Keratinocyte (primary cell): ENCODE data around the gene KCNG1.

ENCODE experiments used
- EZH2 ChIP-seq: IDR thresholded peaks from one replicate; pipeline ENCODE4 v1.6.1; 2012; ENCODE audit warnings: inconsistent platforms, mild to moderate bottlenecking, low read length, moderate library complexity
- TF ChIP-seq, protein P1 (sequence below), 3 experiments: IDR thresholded peaks in 1 of 3; conservative IDR thresholded peaks in 1 of 3; optimal IDR thresholded peaks in 1 of 3; 2 replicates in 2 of 3; 3 replicates in 1 of 3; pipeline versions ENCODE3 to v1.5.1; 2011; ENCODE audit warnings: low read length in 3 of 3, mild to moderate bottlenecking in 3 of 3, moderate library complexity in 2 of 3, control low read depth in 1 of 3, inconsistent platforms in 1 of 3; ENCODE audit not compliant: insufficient read depth in 2 of 3; ENCODE audit errors: extremely low read depth in 1 of 3

DNA sequence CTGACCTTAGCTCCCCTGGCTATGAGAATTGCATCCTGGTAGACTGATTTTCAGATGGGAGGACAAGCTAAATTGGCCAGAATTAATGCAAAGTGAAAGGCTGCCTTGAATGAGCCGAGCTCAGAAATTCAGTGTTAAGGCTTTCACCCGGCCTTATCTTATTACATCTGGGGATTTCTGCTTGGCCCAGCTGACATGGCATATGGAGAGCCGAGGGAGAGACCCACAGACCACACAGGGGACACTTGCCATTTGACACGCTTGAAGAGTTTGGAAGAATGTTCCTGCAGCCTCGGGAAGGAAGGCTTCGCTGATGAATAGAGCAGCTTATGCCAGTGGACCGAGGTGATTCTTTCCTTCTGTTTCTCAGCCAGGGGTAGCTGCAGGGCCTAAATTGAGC is 55.3 kb downstream of the KCNG1 start:
- TF ChIP-seq EZH2 = no peak
- TF ChIP-seq, protein P1, sequence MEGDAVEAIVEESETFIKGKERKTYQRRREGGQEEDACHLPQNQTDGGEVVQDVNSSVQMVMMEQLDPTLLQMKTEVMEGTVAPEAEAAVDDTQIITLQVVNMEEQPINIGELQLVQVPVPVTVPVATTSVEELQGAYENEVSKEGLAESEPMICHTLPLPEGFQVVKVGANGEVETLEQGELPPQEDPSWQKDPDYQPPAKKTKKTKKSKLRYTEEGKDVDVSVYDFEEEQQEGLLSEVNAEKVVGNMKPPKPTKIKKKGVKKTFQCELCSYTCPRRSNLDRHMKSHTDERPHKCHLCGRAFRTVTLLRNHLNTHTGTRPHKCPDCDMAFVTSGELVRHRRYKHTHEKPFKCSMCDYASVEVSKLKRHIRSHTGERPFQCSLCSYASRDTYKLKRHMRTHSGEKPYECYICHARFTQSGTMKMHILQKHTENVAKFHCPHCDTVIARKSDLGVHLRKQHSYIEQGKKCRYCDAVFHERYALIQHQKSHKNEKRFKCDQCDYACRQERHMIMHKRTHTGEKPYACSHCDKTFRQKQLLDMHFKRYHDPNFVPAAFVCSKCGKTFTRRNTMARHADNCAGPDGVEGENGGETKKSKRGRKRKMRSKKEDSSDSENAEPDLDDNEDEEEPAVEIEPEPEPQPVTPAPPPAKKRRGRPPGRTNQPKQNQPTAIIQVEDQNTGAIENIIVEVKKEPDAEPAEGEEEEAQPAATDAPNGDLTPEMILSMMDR (optimal IDR thresholded peaks at IDR 0.05 in 1 of 3, IDR thresholded peaks at IDR 0.05 in 1 of 3, conservative IDR thresholded peaks at IDR 0.05 in 1 of 3; ENCODE audit: extremely low read depth in 1 of 3, insufficient read depth in 2 of 3, low read length in 3 of 3) = no peak
